ENCODE results near the gene HAPLN3.
"Not testable (repeated sequence)": the region's sequence is repeated elsewhere in the genome, so short reads cannot be mapped to it uniquely, and the experiment has no call there.

HAPLN3 gene

GRCh38 chr15:88932271-88932874 lies 37.0 kb upstream of the HAPLN3 start:
- TF ChIP-seq CTCF (IDR thresholded peaks at IDR 0.05; ENCODE audit: control extremely low read depth, extremely low read depth, low read depth, missing control alignments): no peak
- POLR2A ChIA-PET: no interaction called here
- DNase-seq (ENCODE audit: extremely low spot score): no peak
- CTCF ChIA-PET: no interaction called here

- no peak for DNase-seq (ENCODE audit: extremely low spot score)
- ChIA-PET POLR2A (no interaction called here), CTCF (no interaction called here)
- TF ChIP-seq CTCF (IDR thresholded peaks at IDR 0.05; ENCODE audit: control extremely low read depth, extremely low read depth, low read depth, missing control alignments): no peak
Measured at GRCh38 chr15:88930579-88930978, 35.2 kb upstream of the HAPLN3 start.

- CTCF ChIA-PET: interaction anchor here (1.2 kb wide), 1 partner anchor 24 kb away, joined by 3 read pairs; no protein-coding TSS in a partner anchor
- POLR2A ChIA-PET; DNase-seq (ENCODE audit: extremely low spot score): not testable (repeated sequence)
Measured at GRCh38 chr15:88929358-88930098, 34.2 kb upstream of the HAPLN3 start.

- DNase-seq (ENCODE audit: extremely low spot score); POLR2A ChIA-PET: not testable (repeated sequence)
- CTCF ChIA-PET: interaction anchor here (1.2 kb wide), 1 partner anchor 23 kb away, joined by 3 read pairs; no protein-coding TSS in a partner anchor
Measured at GRCh38 chr15:88928192-88928591, 32.8 kb upstream of the HAPLN3 start.

GRCh38 chr15:88925648-88926047 lies 30.3 kb upstream of the HAPLN3 start:
- DNase-seq (ENCODE audit: extremely low spot score); POLR2A ChIA-PET: not testable (repeated sequence)
- CTCF ChIA-PET: interaction anchor here (1.4 to 1.8 kb wide), 2 partner anchors 11 to 20 kb away, joined by 3 to 7 read pairs; no protein-coding TSS in a partner anchor

GRCh38 chr15:88920892-88921435 lies 25.6 kb upstream of the HAPLN3 start:
- CTCF ChIA-PET: interaction anchor here (1.7 kb wide), 1 partner anchor 16 kb away, joined by 6 read pairs; no protein-coding TSS in a partner anchor
- DNase-seq (ENCODE audit: extremely low spot score); POLR2A ChIA-PET: not testable (repeated sequence)

GRCh38 chr15:88920186-88920891 lies 25.0 kb upstream of the HAPLN3 start:
- POLR2A ChIA-PET: no interaction called here
- no peak for TF ChIP-seq CTCF (IDR thresholded peaks at IDR 0.05; ENCODE audit: control extremely low read depth, extremely low read depth, low read depth, missing control alignments)
- no peak for DNase-seq (ENCODE audit: extremely low spot score)
- CTCF ChIA-PET: interaction anchor here (1.7 kb wide), 1 partner anchor 15 kb away, joined by 6 read pairs; no protein-coding TSS in a partner anchor

- no peak for DNase-seq (ENCODE audit: extremely low spot score)
- POLR2A ChIA-PET: no interaction called here
- TF ChIP-seq CTCF (IDR thresholded peaks at IDR 0.05; ENCODE audit: control extremely low read depth, extremely low read depth, low read depth, missing control alignments): no peak
- CTCF ChIA-PET: interaction anchor here (1.3 kb wide), 1 partner anchor 8 kb away, joined by 3 read pairs; no protein-coding TSS in a partner anchor
Measured at GRCh38 chr15:88918738-88919137, 23.4 kb upstream of the HAPLN3 start.
